Measurements from ENCODE around the gene PHF14. TPM values are rescaled to one million over a fixed set of nuclear protein-coding genes. Genes with fewer than 3 reads are reported as not detected.

PHF14 gene
- polyA plus RNA-seq, 1 donor from 2014 or later = 11.9 TPM

GRCh38 chr7:11212816-11213215 lies 239.1 kb downstream of the PHF14 start:
- H3K4me1 Mint-ChIP-seq = peaks cover 0 to 2% (median 1%) of the 10 kb centered on the region in 3 donors
- H3K4me3 Mint-ChIP-seq = no peak overlapping the region
- H3K27ac Mint-ChIP-seq = no peak overlapping the region
- H3K9me3 Mint-ChIP-seq = no peaks in the 10 kb centered on the region
- no peaks in the 10 kb centered on the region for H3K36me3 Mint-ChIP-seq
- H3K27me3 Mint-ChIP-seq = peaks cover 7% of the 10 kb centered on the region

GRCh38 chr7:11213266-11213665 lies 239.6 kb downstream of the PHF14 start:
- Mint-ChIP-seq H3K36me3 (no peaks in the 10 kb centered on the region), H3K9me3 (no peaks in the 10 kb centered on the region), H3K4me3 (no peak overlapping the region), H3K4me1 (peaks cover 0 to 2% (median 1%) of the 10 kb centered on the region in 3 donors), H3K27ac (no peak overlapping the region), H3K27me3 (peaks cover 7% of the 10 kb centered on the region)

- Mint-ChIP-seq H3K36me3 (no peaks in the 10 kb centered on the region), H3K27ac (no peak overlapping the region), H3K4me1 (peaks cover 0 to 2% (median 1%) of the 10 kb centered on the region in 3 donors), H3K27me3 (peaks cover 9% of the 10 kb centered on the region), H3K9me3 (no peaks in the 10 kb centered on the region), H3K4me3 (no peak overlapping the region)
Observed at GRCh38 chr7:11216276-11216675, 242.6 kb downstream of the PHF14 start.

GRCh38 chr7:11217848-11218565 lies 244.3 kb downstream of the PHF14 start:
- no peaks in the 10 kb centered on the region for H3K9me3 Mint-ChIP-seq
- no peak overlapping the region for H3K27ac Mint-ChIP-seq
- peaks cover 8% of the 10 kb centered on the region for H3K27me3 Mint-ChIP-seq
- no peaks in the 10 kb centered on the region for H3K4me1 Mint-ChIP-seq
- no peak overlapping the region for H3K4me3 Mint-ChIP-seq
- no peaks in the 10 kb centered on the region for H3K36me3 Mint-ChIP-seq

Measured in IgD-negative memory B cell (primary cell).